ENCODE results near the gene PPP1R3D. TPM values are rescaled to one million over a fixed set of nuclear protein-coding genes. Genes with fewer than 3 reads are reported as not detected.
"Not testable (repeated sequence)": the region's sequence is repeated elsewhere in the genome, so short reads cannot be mapped to it uniquely, and the experiment has no call there.

Gene PPP1R3D
- total RNA-seq, 1 donor from 2014 or later = 5.2 TPM

- no peak overlapping the region for H3K27ac Mint-ChIP-seq
- H3K27me3 Mint-ChIP-seq = peaks cover 4% of the 10 kb centered on the region
- DNase-seq (ENCODE audit: low spot score, unreplicated experiment) = no peak
- H3K4me3 Mint-ChIP-seq (ENCODE audit: low read depth) = no peak overlapping the region
- no peaks in the 10 kb centered on the region for H3K36me3 Mint-ChIP-seq (ENCODE audit: insufficient read depth)
- TF ChIP-seq CTCF (IDR thresholded peaks at IDR 0.05; ENCODE audit: unreplicated experiment) = no peak
- peaks cover 7% of the 10 kb centered on the region for H3K4me1 Mint-ChIP-seq (ENCODE audit: low read depth)
- no peaks in the 10 kb centered on the region for H3K9me3 Mint-ChIP-seq (ENCODE audit: low read depth)
Measured at GRCh38 chr20:59891581-59891980, 48.5 kb downstream of the PPP1R3D start.

- H3K27me3 Mint-ChIP-seq; H3K9me3 Mint-ChIP-seq (ENCODE audit: low read depth): not testable (repeated sequence)
Measured at GRCh38 chr20:59890035-59890434, 50.1 kb downstream of the PPP1R3D start.

GRCh38 chr20:59888050-59888449 lies 52.1 kb downstream of the PPP1R3D start:
- H3K27me3 Mint-ChIP-seq = no peaks in the 10 kb centered on the region
- no peak overlapping the region for H3K27ac Mint-ChIP-seq
- no peaks in the 10 kb centered on the region for H3K36me3 Mint-ChIP-seq (ENCODE audit: insufficient read depth)
- no peak for TF ChIP-seq CTCF (IDR thresholded peaks at IDR 0.05; ENCODE audit: unreplicated experiment)
- no peak overlapping the region for H3K4me3 Mint-ChIP-seq (ENCODE audit: low read depth)
- DNase-seq (ENCODE audit: low spot score, unreplicated experiment) = no peak
- peaks cover 13% of the 10 kb centered on the region for H3K4me1 Mint-ChIP-seq (ENCODE audit: low read depth)
- no peaks in the 10 kb centered on the region for H3K9me3 Mint-ChIP-seq (ENCODE audit: low read depth)

More at GRCh38 chr20:59890035-59890434, 50.1 kb downstream of the PPP1R3D start:
- DNase-seq (ENCODE audit: low spot score, unreplicated experiment); H3K27ac Mint-ChIP-seq; H3K36me3 Mint-ChIP-seq (ENCODE audit: insufficient read depth); H3K4me1 Mint-ChIP-seq (ENCODE audit: low read depth); H3K4me3 Mint-ChIP-seq (ENCODE audit: low read depth): not testable (repeated sequence)

Other genes starting within 250 kb of the PPP1R3D start
- gene SYCP2, start 6.7 kb downstream of the PPP1R3D start, total RNA-seq = 1.4 and 2.2 TPM in 2 replicates
- 18.0 and 23.7 TPM in 2 replicates for gene FAM217B, start 84 bp upstream of the PPP1R3D start, total RNA-seq
- gene CDH26, start 18.1 kb upstream of the PPP1R3D start, total RNA-seq = 13.4 and 17.1 TPM in 2 replicates